Progenitor cell of endocrine pancreas (in vitro differentiated cells): ENCODE results near the gene EPN2. TPM values are rescaled to one million over a fixed set of nuclear protein-coding genes. Genes with fewer than 3 reads are reported as not detected.

Source experiments
- DNase-seq: peaks from one replicate; pipeline ENCODE4 v3.0.0; 2021; ENCODE audit warnings: low spot score; ENCODE audit not compliant: unreplicated experiment
- H3K27ac Mint-ChIP-seq: 2 replicates; pipeline ENCODE4 v1.8.0; 2021; ENCODE audit warnings: mild to moderate bottlenecking, moderate library complexity, mixed read lengths
- H3K27me3 Mint-ChIP-seq: 2 replicates; pipeline ENCODE4 v1.8.0; 2021; ENCODE audit warnings: mixed read lengths
- H3K36me3 Mint-ChIP-seq: 2 replicates; pipeline ENCODE4 v1.8.0; 2022; ENCODE audit warnings: mixed read lengths; ENCODE audit not compliant: insufficient read depth
- H3K4me1 Mint-ChIP-seq: 2 replicates; pipeline ENCODE4 v1.8.0; 2021; ENCODE audit warnings: low read depth, mixed read lengths
- H3K4me3 Mint-ChIP-seq: 2 replicates; pipeline ENCODE4 v1.8.0; 2021; ENCODE audit warnings: low read depth, mild to moderate bottlenecking, moderate library complexity, mixed read lengths
- H3K9me3 Mint-ChIP-seq: 2 replicates; pipeline ENCODE4 v1.8.0; 2021; ENCODE audit warnings: low read depth, mixed read lengths
- CTCF ChIP-seq: fragments of 200-600 bp; sonication (generic); IDR thresholded peaks from one replicate; pipeline ENCODE4 v1.5.0; 2021; ENCODE audit warnings: antibody characterized with exemption, mild to moderate bottlenecking; ENCODE audit not compliant: unreplicated experiment
- total RNA-seq: library from RNA; stranded (reverse); gene quantifications from 2 replicates; pipeline ENCODE4 v1.2.1, GENCODE V29; 2021

Gene EPN2
- total RNA-seq, 1 donor from 2014 or later: 49.8 TPM

GRCh38 chr17:19328441-19329061 is 91.4 kb downstream of the EPN2 start:
- no peak for TF ChIP-seq CTCF
- no peaks in the 10 kb centered on the region for H3K27me3 Mint-ChIP-seq
- no peak overlapping the region for H3K27ac Mint-ChIP-seq
- H3K4me1 Mint-ChIP-seq: no peaks in the 10 kb centered on the region
- no peak for DNase-seq
- H3K4me3 Mint-ChIP-seq: no peak overlapping the region
- H3K36me3 Mint-ChIP-seq: peaks cover 30% of the 10 kb centered on the region
- peaks cover 16% of the 10 kb centered on the region for H3K9me3 Mint-ChIP-seq

GRCh38 chr17:19329136-19329535 is 92.0 kb downstream of the EPN2 start:
- no peak overlapping the region for H3K27ac Mint-ChIP-seq
- H3K27me3 Mint-ChIP-seq: no peaks in the 10 kb centered on the region
- TF ChIP-seq CTCF: no peak
- DNase-seq: no peak
- H3K4me3 Mint-ChIP-seq: no peak overlapping the region
- peaks cover 27% of the 10 kb centered on the region for H3K36me3 Mint-ChIP-seq
- H3K4me1 Mint-ChIP-seq: no peaks in the 10 kb centered on the region
- H3K9me3 Mint-ChIP-seq: peaks cover 13% of the 10 kb centered on the region

GRCh38 chr17:19329839-19330238 is 92.7 kb downstream of the EPN2 start:
- Mint-ChIP-seq H3K4me1 (no peaks in the 10 kb centered on the region), H3K27me3 (no peaks in the 10 kb centered on the region), H3K4me3 (no peak overlapping the region), H3K9me3 (peaks cover 10% of the 10 kb centered on the region), H3K36me3 (peaks cover 23% of the 10 kb centered on the region), H3K27ac (no peak overlapping the region)
- no peak for TF ChIP-seq CTCF
- no peak for DNase-seq

GRCh38 chr17:19330271-19330670 is 93.1 kb downstream of the EPN2 start:
- Mint-ChIP-seq H3K4me3 (no peak overlapping the region), H3K27me3 (no peaks in the 10 kb centered on the region), H3K36me3 (peaks cover 19% of the 10 kb centered on the region), H3K27ac (peak overlapping the region; percentile 13), H3K4me1 (no peaks in the 10 kb centered on the region), H3K9me3 (peaks cover 6% of the 10 kb centered on the region)
- DNase-seq: no peak
- TF ChIP-seq CTCF: no peak

- no peaks in the 10 kb centered on the region for H3K27me3 Mint-ChIP-seq
- DNase-seq: no peak
- no peaks in the 10 kb centered on the region for H3K9me3 Mint-ChIP-seq
- no peak for TF ChIP-seq CTCF
- peaks cover 14% of the 10 kb centered on the region for H3K36me3 Mint-ChIP-seq
- no peaks in the 10 kb centered on the region for H3K4me1 Mint-ChIP-seq
- H3K27ac Mint-ChIP-seq: no peak overlapping the region
- H3K4me3 Mint-ChIP-seq: no peak overlapping the region
Observed at GRCh38 chr17:19331134-19331533, 94.0 kb downstream of the EPN2 start.
